Stimulated activated CD8-positive, alpha-beta memory T cell treated with anti-CD3 and anti-CD28 coated beads, Interleukin-12 subunit alpha, Interleukin-12 subunit beta, amount 100 ng/mL, for 1 hour (primary cell): ENCODE results near the gene TIGD1.
"Not testable (repeated sequence)": the region's sequence is repeated elsewhere in the genome, so short reads cannot be mapped to it uniquely, and the experiment has no call there.

ENCODE experiments used
- DNase-seq: peaks from one replicate; pipeline ENCODE4 v3.0.0-alpha.2; 2020; ENCODE audit warnings: low read depth

Gene TIGD1

DNA sequence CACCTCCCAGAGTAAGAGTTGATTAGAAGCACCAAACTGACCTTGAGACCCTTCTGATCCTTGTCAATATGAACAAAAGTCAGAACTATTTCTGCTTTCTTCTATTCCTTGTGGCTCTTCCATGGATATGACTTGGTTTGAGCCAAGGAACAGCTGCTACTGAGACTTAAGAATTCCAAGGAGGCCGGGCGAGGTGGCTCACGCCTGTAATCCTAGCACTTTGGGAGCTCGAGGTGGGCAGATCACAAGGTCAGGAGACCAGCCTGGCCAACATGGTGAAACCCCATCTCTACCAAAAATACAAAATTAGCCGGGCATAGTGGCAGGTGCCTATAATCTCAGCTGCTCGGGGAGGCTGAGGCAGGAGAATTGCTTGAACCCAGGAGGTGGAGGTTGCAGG lies 20.1 kb upstream of the TIGD1 start:
- not testable (repeated sequence) for DNase-seq

DNA sequence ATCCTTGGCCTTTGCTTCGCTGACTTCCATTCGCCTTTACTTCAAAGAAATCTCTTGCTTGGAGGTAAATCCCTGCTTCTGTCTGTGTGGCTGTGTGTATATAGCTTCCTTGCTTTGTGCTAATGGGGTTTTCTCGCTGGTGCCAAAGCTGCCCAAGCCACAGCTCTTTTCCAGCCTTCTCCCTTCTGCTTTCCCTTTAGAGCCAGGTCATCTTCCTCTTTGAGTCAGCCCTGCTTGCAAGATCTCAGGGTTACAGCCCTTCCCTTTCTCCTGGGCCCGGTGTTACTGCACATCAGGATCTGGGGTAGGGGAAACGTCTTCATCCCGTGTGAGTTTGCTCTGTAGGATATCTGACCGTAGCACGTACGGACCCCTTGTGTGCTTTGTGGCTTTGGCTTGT lies 19.2 kb upstream of the TIGD1 start:
- no peak for DNase-seq

DNA sequence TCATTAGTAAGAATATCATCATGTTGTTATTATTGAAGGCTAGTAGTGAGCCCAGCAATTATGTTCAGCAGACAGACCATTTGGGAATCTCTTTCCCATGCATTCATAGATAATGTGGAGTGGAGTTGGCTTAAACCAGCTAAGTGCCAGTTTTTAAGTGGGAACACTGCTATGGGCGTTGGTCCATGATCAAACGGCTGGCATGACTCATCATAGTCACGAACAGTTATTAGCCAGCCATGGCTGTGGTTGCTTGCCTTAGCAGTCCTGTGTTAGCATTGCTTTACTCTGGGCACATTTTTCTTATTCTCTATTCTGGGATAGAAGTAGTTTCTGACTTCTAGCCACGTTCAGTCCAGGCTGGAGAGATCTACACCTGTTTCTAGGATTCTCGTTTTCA lies 17.8 kb upstream of the TIGD1 start:
- no peak for DNase-seq

DNA sequence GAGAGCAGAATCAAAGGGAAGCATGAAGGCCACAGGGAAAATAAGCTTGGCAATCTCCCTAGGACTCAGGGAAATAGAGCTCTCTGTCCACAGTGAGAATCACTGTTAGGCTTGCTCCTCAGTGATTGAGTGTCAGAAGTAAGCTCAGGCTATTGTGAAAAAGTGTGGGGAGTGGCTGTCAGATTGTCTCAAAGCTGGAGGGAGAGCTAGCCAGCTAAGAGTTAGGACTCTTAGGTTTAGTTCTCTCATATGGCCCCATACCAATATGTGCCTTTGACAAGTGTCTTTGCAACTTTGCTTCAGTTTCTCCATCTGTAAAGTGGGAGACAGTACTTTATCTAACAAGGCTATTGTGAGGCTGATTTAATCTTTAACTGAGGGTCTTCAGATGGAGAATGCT lies 17.4 kb upstream of the TIGD1 start:
- no peak for DNase-seq

DNA sequence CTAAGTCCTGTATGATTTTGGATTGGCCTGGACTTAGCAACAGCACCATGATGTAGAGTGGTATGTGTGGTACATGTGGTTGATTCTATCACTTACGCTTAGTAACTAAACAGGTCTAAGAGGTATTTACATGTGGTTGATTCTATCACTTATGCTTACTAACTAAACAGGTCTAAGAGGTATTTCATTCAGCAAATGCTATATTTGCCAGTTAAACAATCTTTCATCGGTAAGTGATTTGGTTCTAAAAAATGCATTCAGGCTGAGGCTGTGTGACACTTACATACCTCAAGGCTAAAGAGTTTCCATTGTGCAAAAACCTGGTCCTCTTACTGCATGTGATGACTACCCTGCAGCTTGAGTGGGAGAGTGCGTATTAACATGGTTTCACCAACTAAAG lies 13.2 kb upstream of the TIGD1 start:
- no peak for DNase-seq

DNA sequence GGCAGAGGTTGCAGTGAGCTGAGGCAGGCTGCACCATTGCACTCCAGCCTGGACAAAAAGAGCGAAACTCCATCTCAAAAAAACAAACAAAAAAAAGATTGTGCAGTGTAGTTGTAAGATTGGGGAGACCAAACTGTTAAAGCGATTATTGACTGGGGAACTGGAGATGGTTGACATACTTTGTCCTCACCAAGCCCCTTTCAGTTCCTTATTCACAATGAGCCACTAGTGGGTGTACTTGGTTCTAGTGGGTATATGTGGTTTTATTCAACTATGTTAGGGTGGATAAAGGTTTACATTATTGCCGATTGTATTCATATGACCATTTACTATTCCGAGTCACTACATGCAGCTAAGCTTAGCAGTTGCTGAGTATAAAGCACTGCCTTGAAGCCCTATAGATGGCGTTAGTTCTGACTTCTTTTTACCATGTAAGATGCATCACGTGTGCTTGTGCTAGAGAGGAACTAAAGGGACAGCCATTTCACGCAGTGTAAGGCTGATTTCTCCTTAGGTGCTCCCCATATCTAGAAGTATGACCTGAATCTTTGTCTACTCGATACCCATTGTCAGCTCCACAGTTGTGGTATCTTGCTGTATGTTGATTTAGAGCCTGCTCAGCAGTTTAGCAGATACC lies 12.3 kb upstream of the TIGD1 start:
- no peak for DNase-seq

DNA sequence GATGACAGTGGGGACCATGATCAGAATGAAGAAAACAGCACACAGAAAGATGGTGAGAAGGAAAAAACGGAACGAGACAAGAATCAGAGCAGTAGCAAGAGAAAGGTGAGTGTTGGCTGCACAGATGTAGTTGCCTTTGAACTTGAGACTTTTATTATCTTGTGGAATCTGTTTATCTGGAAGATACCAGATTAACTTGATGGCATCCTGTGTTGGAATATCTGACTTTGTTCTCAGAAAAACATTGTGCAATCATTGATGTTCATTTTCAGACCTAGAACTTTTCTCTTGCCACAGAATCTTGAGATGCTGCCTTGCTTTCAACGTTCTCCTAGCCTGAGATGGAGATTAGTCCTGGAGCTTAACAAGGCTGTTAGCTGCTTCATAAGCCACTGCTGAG lies 6.1 kb upstream of the TIGD1 start:
- no peak for DNase-seq

DNA sequence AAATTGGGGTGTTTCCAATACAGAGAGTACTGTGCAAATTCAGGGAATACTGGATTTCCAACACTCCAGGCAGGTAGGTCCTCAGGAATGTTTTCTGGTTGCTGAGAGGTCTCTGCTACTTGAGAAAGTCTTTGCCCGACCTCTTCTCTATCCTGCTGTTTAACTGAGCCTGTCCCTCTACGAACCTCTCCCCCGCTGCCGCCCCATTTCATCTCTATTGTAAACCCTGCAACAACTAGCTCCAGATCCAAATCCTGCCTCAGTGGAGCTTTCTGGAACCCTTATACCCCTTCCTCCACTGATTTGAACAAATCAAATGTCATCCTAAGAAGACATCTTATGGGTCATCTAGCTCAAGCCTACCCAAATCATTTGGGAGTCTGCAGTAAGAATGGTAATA lies 1.4 kb upstream of the TIGD1 start:
- no peak for DNase-seq

DNA sequence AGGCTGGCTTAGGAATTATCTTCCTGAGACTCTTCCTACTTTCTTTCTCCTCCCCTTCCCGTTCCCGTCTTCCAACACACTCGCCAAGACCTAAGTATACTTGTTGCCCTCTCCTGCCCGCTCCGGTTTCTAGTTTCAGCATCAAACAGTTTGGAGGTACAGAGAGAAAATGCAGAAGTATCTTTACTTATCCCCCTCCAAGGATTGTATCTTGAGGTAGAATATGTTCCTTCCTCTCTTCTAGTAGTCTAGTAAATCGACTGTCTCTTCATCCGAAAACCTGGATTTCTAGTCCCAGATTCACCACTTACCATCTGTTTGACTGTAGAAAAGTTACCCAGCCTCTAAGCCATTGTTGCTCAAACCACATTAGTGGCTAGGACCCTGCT lies 887 bp upstream of the TIGD1 start:
- DNase-seq, result no peak

DNA sequence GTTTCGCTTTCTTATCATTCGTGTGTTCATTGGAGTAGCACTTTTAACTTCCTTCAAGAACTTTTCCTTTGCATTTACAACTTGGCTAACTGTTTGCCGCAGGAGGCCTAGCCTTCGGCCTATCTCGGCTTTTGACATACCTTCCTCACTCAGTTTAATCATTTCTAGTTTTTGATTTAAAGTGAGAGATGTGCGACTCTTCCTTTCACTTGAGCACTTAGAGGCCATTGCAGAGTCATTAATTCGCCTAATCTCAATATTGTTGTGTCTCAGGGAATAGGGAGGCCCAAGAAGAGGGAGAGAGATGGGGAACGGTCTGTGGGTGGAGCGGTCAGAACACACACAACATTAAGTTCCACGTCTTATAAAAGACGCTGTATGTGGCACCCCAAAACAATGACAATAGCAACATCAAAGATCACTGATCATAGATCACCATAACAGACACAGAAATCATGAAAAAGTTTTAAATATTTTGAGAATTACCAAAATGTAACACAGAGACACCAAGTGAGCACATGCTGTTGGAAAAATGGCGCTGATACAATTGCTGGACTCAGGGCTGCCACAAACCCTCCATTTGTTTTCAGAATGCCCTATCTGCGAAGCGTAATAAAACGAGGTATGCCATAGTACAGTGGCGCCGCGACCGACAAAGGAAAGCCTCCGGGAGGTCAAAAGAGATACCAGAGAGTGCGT lies 553 bp downstream of the TIGD1 start:
- DNase-seq, result no peak

DNA sequence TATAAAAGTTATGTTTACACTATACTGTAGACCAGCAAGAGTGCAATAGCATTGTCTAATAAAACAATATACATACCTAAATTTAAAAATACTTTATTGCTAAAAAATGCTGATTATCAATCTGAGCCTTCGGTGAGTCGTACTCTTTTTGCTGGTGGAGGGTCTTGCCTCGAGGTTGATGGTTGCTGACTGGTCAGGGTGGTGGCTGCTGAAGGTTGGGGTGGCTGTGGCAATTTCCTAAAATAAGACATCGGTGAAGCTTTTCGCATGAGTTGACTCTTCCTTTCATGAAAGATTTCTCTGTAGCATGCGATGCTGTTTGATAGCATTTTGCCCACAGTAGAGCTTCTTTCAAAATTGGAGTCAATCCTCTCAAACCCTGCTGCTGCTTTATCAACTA lies 2.4 kb downstream of the TIGD1 start:
- DNase-seq, result no peak

DNA sequence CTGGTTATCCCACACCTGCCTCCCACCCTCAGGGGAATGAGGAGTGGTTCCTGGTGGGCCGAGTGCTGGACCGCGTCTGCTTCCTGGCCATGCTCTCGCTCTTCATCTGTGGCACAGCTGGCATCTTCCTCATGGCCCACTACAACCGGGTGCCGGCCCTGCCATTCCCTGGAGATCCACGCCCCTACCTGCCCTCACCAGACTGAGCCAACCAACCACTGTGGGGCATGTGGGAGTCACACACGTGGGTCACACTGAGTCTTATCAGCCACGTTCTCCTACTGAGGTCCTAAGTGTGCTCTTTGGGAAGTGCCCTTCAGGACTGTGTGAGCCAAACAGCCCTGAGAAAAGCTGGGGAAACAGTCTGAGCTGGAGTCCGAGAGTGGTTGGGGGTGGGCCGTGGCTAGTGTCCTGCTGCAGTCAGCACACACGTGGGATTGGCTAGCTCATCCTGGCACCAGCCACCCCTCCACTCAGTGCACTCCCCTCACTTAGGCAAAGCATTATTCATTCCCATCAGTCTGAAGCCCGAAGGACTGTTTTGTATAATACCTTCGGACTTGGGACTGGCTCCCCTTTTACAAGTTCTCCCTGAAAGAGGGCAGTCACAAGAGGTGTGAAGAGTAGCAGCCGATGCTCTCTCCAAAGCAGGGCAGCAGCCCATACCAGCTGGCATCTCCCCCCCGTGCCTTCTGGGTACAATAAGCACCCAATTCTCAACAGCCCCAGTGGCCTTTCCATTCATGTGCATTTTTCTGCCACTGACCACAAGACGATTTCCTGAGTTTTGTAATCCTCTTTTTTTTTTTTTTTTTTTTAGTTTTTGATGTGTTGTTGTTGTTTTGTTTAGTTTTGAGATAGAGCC lies 4.6 kb downstream of the TIGD1 start:
- no peak for DNase-seq

DNA sequence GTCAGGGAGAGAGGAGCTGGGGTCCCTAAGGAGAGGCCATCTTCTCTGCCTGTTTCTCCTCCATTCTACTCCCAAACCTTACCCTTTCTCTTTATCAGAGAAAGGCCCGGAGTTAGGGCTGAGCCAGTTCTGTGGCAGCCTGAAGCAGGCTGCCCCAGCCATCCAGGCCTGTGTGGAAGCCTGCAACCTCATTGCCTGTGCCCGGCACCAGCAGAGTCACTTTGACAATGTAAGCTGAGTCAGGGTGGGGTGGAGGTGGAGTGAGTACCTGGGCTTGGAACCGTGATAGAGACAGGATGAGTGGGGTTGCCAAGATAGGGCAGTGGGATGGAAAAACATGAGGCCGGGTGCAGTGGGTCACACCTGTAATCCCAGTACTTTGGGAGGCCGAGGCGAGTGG lies 5.7 kb downstream of the TIGD1 start:
- DNase-seq, result no peak

DNA sequence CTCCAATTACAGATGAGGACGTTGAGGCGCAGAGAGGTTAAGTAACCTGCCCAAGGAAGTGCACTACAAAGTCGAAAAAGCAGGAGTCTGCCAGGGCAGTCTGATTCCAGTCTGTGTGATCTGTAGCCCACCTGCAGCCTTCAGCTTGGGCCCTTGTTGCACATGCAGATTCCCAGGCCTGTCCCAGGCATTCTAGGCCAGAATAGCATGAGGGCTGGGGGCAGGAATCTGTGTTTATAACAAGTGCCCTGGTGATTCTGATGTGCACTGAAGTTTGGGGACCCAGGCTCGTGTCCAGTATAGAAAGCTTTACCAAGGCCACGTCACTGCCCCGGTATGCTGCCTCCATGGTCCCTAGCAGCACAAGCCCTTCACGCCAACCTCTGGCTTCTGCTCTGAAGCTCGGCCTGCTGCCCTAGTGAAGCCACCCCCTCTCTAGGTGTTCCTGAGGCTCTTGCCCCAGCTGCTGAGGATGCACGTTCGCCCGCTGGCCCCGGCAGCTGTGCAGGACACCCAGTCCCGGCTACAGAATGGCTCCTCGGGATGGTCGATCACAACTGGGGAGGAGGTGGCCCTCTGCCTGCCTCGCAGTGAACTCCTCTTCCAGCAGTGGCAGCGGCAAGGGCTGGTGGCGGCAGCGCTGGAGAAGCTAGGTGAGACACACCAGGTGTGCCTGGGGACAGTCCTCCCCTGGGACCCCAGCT lies 6.3 kb downstream of the TIGD1 start:
- DNase-seq, result no peak

DNA sequence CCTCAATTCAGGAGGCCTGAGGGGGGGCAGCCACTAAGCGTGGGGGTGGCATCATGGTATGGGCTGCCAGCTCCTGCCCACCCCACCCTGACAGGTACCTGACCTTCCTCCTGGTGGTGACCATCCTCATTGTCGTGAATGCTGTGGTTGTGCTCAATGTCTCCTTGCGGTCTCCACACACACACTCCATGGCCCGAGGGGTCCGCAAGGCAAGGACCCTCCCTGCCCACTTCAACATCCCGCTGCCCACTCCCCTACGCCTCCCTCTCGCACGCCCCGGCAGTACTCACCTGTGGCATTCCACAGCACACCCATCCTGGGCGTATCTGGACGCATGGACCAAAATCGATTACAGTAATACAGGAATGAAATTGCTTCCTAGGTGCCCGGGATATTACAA lies 6.9 kb downstream of the TIGD1 start:
- no peak for DNase-seq

DNA sequence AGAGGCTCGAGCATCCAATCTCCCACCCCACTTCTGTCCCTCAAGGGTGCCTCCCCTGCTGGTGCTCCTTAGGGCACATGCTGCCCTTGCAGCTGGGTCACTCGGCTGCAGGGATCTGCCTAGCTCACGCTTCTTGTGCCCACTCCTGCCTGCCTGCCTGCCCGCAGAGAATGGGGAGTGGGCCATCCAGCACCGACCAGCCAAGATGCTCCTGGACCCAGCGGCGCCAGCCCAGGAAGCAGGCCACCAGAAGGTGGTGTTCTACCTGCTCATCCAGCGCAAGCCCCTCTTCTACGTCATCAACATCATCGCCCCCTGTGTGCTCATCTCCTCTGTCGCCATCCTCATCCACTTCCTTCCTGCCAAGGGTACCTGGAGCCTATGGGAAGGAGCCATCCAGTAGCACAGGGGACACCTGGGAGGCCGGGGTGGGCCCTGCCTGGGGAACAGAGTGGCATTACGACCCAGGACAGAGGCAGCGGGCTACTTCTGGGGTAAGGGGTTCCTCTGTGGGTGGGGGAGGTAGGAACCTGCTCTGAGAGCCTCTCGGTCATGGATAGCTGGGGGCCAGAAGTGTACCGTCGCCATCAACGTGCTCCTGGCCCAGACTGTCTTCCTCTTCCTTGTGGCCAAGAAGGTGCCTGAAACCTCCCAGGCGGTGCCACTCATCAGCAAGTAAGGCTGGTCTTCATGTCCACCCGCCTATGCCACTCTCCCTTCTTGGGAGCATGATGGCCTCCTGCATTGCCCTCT lies 7.5 kb downstream of the TIGD1 start:
- DNase-seq, result no peak

DNA sequence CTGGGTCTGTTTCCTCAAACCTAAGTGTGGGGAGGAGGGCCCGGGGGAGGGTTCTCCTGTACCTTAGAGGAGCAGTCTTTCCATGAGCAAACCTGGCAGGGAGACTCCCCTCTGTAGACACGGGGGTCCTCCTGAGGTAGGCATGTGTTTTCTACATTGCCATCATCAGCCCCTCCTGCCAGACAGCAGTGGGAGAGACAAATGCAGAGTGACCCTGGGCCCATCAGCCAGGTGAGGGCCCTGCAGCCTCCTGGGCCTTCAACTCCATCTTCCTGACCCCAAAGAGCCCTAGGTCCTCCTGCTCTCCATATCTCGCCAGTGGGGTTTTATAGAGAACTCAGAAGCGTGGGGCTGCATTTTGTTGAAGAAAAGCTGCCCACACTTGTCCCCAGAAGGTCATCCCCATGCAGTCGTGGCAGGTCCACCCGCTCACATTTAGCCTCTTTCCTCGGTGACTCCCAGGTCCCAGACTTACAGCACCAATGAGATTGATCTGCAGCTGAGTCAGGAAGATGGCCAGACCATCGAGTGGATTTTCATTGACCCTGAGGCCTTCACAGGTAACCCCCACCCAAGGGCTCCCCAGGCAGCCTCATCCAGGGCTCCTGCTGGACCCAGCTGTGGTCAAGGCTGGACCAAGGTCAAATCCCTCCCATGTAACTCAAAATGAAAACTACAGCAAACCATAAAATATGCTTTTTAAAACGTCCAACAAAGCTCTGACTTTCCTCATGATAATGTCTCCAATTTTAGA lies 8.2 kb downstream of the TIGD1 start:
- DNase-seq, result no peak

DNA sequence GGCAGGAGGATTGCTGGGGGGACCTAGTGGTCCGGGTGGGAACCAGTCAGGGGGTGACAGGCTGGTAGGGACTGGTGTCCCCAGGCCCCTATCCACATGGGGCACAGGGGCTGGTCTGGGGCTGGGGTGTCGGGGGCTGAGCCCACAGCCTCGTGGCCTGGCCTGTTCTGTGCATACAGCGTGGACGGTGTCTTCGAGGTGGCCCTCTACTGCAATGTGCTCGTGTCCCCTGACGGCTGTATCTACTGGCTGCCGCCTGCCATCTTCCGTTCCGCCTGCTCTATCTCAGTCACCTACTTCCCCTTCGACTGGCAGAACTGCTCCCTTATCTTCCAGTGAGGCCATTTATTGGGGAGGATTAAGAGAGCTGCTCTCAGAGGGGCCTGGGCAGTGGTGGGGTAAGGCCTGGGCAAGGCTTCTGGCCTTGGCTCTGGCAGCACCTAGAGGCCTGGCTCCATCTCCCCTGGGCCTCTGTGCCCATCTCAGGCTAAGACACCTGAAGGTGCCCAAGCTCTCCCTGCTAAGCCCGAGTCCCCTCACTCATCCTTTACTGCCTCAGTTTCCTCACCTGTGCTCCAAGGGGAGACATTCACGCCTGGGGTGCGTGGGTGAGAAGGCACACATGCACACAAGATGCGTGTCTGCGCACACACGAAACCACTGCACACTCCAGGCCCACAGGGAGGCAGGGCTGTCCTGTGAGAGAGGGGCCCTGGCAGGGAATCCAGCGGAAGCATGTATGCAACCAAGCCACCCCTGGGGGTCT lies 9.0 kb downstream of the TIGD1 start:
- no peak for DNase-seq

DNA sequence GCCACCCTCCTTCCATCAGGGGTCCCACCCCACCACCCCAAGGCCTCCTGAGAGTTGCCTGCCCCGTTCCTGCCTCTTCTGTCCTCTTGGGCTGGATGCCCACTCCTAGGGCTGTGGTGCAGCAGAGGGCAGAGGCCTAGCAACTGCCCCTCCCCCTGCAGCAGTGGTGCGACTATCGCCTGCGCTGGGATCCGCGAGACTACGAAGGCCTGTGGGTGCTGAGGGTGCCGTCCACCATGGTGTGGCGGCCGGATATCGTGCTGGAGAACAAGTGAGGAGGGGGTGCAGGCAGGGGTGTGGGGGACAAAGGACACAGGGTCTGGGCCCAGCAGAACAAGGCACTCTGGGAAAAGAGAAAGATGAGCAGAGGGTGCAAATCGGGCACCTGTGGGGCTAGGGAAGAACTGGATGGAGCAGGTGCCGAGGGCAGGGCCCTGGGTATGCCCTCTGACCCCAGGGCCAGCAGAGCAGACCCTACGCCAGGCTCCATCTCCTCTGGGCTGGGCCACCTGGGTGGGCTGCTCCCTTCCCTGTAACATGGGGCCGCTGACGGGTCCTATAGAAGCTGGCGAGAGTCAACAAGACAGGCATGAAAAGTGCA lies 9.8 kb downstream of the TIGD1 start:
- no peak for DNase-seq
